CD4-positive, alpha-beta memory T cell (primary cell): ENCODE measurements around the gene DCST1. TPM values are rescaled to one million over a fixed set of nuclear protein-coding genes. Genes with fewer than 3 reads are reported as not detected.

Experiments used
- CTCF ChIA-PET: fragments of 350-600 bp; sonication (Branson Sonifier 250); formaldehyde crosslinking; loops from one replicate; lab custom pipeline; 2021; ENCODE audit warnings: inconsistent platforms; ENCODE audit not compliant: partially characterized antibody; lab: Charles Lee
- POLR2A ChIA-PET: fragments of 350-600 bp; sonication (Branson Sonifier 250); formaldehyde crosslinking; loops from one replicate; lab custom pipeline; 2021; ENCODE audit not compliant: partially characterized antibody; lab: Charles Lee
- DNase-seq, 5 donors: peaks; one replicate each; pipeline versions ENCODE4 v3.0.0 to v3.0.0-alpha.2; 2020 to 2022; ENCODE audit warnings: mixed read lengths in 1 of 5
- H3K27ac ChIP-seq: one replicate; pipeline ENCODE4 v1.7.0; 2013; ENCODE audit warnings: low read depth, low read length
- H3K27me3 ChIP-seq: 2 replicates; pipeline ENCODE4 v1.7.0; 2013; ENCODE audit warnings: mild to moderate bottlenecking, low read length, moderate library complexity; ENCODE audit not compliant: insufficient read depth
- H3K36me3 ChIP-seq: 2 replicates; pipeline ENCODE4 v1.7.0; 2013; ENCODE audit warnings: mild to moderate bottlenecking, low read length, moderate library complexity; ENCODE audit not compliant: insufficient read depth
- H3K4me1 ChIP-seq: 2 replicates; pipeline ENCODE4 v1.7.0; 2013; ENCODE audit warnings: mild to moderate bottlenecking, low read length, moderate library complexity; ENCODE audit not compliant: insufficient read depth
- H3K4me3 ChIP-seq, 2 donors: one replicate each; pipeline ENCODE4 v1.7.0; 2013; ENCODE audit warnings: low read length in 2 of 2, mild to moderate bottlenecking in 1 of 2
- H3K9me3 ChIP-seq, 2 donors: one replicate each; pipeline ENCODE4 v1.7.0; 2013; ENCODE audit warnings: low read length in 2 of 2, control low read depth in 1 of 2; ENCODE audit not compliant: control insufficient read depth in 1 of 2
- H3K27ac Mint-ChIP-seq, 7 donors: one replicate each; pipeline ENCODE4 v1.8.0; 2020 to 2021; ENCODE audit warnings: mixed read lengths in 7 of 7, mild to moderate bottlenecking in 6 of 7, inconsistent platforms in 3 of 7, moderate library complexity in 3 of 7
- H3K27me3 Mint-ChIP-seq, 2 donors: one replicate each; pipeline ENCODE4 v1.8.0; 2020 to 2021; ENCODE audit warnings: mixed read lengths in 2 of 2
- H3K36me3 Mint-ChIP-seq, 2 donors: one replicate each; pipeline ENCODE4 v1.8.0; 2020 to 2021; ENCODE audit warnings: mixed read lengths in 2 of 2, inconsistent platforms in 1 of 2, mild to moderate bottlenecking in 1 of 2
- H3K4me1 Mint-ChIP-seq, 4 donors: one replicate each; pipeline ENCODE4 v1.8.0; 2020 to 2021; ENCODE audit warnings: mixed read lengths in 4 of 4, mild to moderate bottlenecking in 1 of 4
- H3K4me3 Mint-ChIP-seq, 8 donors: one replicate each; pipeline ENCODE4 v1.8.0; 2020 to 2021; ENCODE audit warnings: mixed read lengths in 8 of 8, mild to moderate bottlenecking in 7 of 8, moderate library complexity in 6 of 8, inconsistent platforms in 3 of 8
- H3K9me3 Mint-ChIP-seq, 8 donors: one replicate each; pipeline ENCODE4 v1.8.0; 2020 to 2021; ENCODE audit warnings: mixed read lengths in 8 of 8, mild to moderate bottlenecking in 5 of 8, inconsistent platforms in 3 of 8, moderate library complexity in 1 of 8
- intact Hi-C: fragments of 100-400 bp; cut with micrococcal nuclease; formaldehyde crosslinking; loops from one replicate; pipeline ENCODE4 v1.15.1; 2023
- polyA plus RNA-seq, 2 donors: library from polyadenylated mRNA; unstranded; fragments of 300-500 nt; fragmentation: Illumina TruSeq; gene quantifications; one replicate each; pipeline ENCODE4 v1.2.3, GENCODE V29; 2021
- total RNA-seq, 2 experiments: library from RNA; stranded (reverse); gene quantifications; one replicate each; pipeline ENCODE4 v1.2.3, GENCODE V29; 2021

DCST1 gene
- total and polyA plus RNA-seq, 4 experiments from 2014 or later: 0.14 TPM; not detected in 3

DNA sequence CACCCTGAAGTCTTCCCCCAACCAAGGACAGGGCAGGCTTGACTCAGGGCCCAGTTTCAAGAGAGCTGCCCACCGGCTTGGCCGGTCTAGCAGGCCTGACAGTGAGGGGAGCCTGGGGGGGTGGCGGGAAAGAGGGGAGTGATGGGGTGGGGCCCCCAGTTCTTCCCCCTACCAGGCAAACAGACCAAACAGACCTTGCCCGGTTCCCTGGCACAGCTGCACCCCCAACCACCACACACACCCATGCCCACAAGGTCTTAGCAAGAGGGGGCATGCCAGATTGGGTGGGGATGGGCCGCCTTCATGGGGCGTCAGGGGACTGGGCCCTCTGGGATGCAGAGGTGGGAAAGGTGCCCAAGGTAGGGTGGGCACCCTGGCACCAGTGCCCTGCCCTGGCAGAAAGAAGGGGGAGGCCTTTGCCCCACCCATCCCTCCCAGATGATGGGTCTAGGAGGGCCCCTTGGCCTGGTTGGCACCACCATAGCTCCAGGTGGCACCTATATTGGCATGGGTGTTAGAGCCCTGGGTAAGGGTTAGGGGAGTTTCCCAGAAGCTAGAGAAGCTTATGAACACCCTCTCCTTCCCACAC, 22.1 kb upstream of the DCST1 start:
- H3K4me3 ChIP-seq: peak overlapping the region; percentile 76 to 85
- Mint-ChIP-seq H3K27me3 (no peaks in the 10 kb centered on the region), H3K4me1 (peaks cover 42 to 93% (median 62%) of the 10 kb centered on the region in 4 donors), H3K36me3 (peaks cover 9 to 42% of the 10 kb centered on the region in 2 donors), H3K4me3 (peak overlapping the region; percentile 90 to 98 (median 96)), H3K27ac (peak overlapping the region; percentile 62 to 96 (median 90)), H3K9me3 (peaks cover 0 to 3% (median 0%) of the 10 kb centered on the region in 8 donors)
- DNase-seq: peak in 1 of 5 donors; percentile 40
- H3K27me3 ChIP-seq: no peaks in the 10 kb centered on the region
- H3K9me3 ChIP-seq: no peaks in the 10 kb centered on the region
- POLR2A ChIA-PET: interaction anchor here (0.6 to 38.9 kb wide), 9 partner anchors 10 to 557 kb away, joined by 3 to 1543 read pairs (median 6); partner anchors contain the start of genes ADAM15, CKS1B, FLAD1 and LENEP
- peaks cover 91% of the 10 kb centered on the region for H3K4me1 ChIP-seq
- H3K27ac ChIP-seq: peak overlapping the region; percentile 86
- H3K36me3 ChIP-seq: peaks cover 4% of the 10 kb centered on the region
- intact Hi-C loops: no loop called here
- CTCF ChIA-PET: interaction anchor here (1.2 to 18.7 kb wide), 5 partner anchors 9 to 75 kb away, joined by 3 to 381 read pairs (median 3); partner anchors contain the start of genes LENEP, PBXIP1, PMVK and ZBTB7B

DNA sequence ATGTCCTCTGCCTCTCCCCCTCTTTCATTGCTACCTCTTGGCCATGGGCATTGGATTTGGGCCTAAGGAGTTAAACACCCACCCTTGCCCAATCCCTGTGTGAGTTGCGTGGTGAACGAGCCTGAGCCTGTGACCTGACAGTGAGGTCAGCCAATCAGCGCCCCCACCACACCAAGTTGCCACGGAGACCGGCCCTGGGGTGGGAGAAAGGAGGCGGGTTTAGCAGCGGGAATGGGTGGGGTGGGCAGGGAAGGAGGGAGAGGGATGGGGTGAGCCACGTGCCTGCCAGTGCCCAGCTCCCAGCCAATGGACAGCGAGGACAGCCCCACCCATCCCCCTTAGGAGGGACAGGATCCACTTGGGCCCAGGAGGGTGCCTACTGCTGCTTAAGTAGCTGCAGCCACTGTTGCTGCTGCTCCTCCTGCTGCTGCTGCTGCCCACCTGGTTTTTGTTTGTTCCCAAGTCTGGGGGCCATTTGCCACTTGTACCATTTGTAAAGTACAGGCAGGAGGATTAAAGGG, 21.5 kb upstream of the DCST1 start:
- CTCF ChIA-PET: interaction anchor here (0.7 to 18.7 kb wide), 8 partner anchors 9 to 452 kb away, joined by 3 to 381 read pairs (median 3); partner anchors contain the start of genes CKS1B, FLAD1, LENEP and PBXIP1
- Mint-ChIP-seq H3K4me1 (peaks cover 39 to 93% (median 62%) of the 10 kb centered on the region in 4 donors), H3K27me3 (no peaks in the 10 kb centered on the region), H3K27ac (peak overlapping the region; percentile 62 to 97 (median 94)), H3K36me3 (peaks cover 9 to 41% of the 10 kb centered on the region in 2 donors), H3K9me3 (peaks cover 0 to 3% (median 0%) of the 10 kb centered on the region in 8 donors), H3K4me3 (peak overlapping the region; percentile 72 to 98 (median 88))
- H3K36me3 ChIP-seq: peaks cover 8% of the 10 kb centered on the region
- no peaks in the 10 kb centered on the region for H3K27me3 ChIP-seq
- intact Hi-C loops: no loop called here
- peak in 2 of 5 donors; percentile 19 to 41 for DNase-seq
- H3K9me3 ChIP-seq: no peaks in the 10 kb centered on the region
- H3K27ac ChIP-seq: peak overlapping the region; percentile 86
- peaks cover 91% of the 10 kb centered on the region for H3K4me1 ChIP-seq
- H3K4me3 ChIP-seq: peak overlapping the region; percentile 4 to 20
- POLR2A ChIA-PET: interaction anchor here (1.0 to 38.9 kb wide), 10 partner anchors 10 to 76 kb away, joined by 3 to 1543 read pairs (median 6); partner anchors contain the start of genes ADAM15, CKS1B, FLAD1 and LENEP

DNA sequence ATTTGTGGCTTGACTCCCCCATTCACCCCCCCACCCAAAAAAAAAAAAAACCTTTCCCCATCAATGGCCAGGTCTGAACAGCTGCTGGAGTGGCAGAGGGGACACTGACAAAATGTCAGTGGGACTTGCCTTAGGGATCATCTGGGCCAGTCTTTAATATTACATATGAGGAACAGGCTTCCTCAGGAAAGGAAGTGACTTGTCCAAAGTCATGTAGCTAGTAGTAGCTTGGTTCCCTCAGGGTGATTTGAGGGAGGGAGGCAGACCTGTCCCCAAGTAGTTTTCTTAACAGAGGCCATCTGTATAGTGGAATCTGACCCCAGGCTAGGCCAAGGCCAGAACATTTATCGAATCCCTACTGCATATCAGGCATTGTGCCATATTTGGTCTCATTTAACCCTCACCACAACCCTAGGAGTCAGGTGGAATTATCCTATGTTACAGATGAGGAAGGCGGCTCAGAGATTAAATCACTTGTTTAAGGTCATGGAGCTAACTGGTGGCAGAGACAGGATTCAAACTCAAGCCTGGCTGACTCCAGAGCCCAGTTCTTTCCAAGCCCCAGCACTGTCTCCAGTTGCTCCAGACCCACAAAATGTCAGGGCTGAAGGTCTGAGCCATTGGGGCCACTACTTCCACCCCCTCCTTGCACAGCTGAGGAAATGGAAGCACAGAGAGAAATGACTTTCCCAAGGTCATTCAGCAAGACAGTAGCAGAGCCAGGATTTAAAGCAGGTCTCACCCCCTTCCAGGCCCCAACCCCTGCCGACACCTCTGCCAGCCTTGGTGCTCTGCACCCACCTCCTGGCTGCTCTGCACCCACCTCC, 20.6 kb upstream of the DCST1 start:
- H3K4me1 ChIP-seq: peaks cover 91% of the 10 kb centered on the region
- no peaks in the 10 kb centered on the region for H3K27me3 Mint-ChIP-seq
- peak overlapping the region; percentile 86 for H3K27ac ChIP-seq
- peaks cover 0 to 3% (median 0%) of the 10 kb centered on the region in 8 donors for H3K9me3 Mint-ChIP-seq
- intact Hi-C loops: no loop called here
- peak overlapping the region; percentile 62 to 97 (median 94) for H3K27ac Mint-ChIP-seq
- H3K9me3 ChIP-seq: no peaks in the 10 kb centered on the region
- peaks cover 8% of the 10 kb centered on the region for H3K36me3 ChIP-seq
- POLR2A ChIA-PET: interaction anchor here (0.5 to 38.9 kb wide), 13 partner anchors 10 to 844 kb away, joined by 3 to 1543 read pairs (median 5); partner anchors contain the start of genes ADAM15, CKS1B, FLAD1 and GON4L
- H3K4me3 Mint-ChIP-seq: peak overlapping the region; percentile 72 to 98 (median 88)
- H3K36me3 Mint-ChIP-seq: peaks cover 9 to 43% of the 10 kb centered on the region in 2 donors
- peaks cover 39 to 93% (median 65%) of the 10 kb centered on the region in 4 donors for H3K4me1 Mint-ChIP-seq
- CTCF ChIA-PET: interaction anchor here (0.7 to 18.7 kb wide), 10 partner anchors 8 to 453 kb away, joined by 3 to 381 read pairs (median 4); partner anchors contain the start of genes CKS1B, FLAD1, LENEP and PMVK
- H3K4me3 ChIP-seq: peak overlapping the region; percentile 4 to 23
- no peaks in the 10 kb centered on the region for H3K27me3 ChIP-seq
- DNase-seq: peak in 1 of 5 donors; percentile 5

DNA sequence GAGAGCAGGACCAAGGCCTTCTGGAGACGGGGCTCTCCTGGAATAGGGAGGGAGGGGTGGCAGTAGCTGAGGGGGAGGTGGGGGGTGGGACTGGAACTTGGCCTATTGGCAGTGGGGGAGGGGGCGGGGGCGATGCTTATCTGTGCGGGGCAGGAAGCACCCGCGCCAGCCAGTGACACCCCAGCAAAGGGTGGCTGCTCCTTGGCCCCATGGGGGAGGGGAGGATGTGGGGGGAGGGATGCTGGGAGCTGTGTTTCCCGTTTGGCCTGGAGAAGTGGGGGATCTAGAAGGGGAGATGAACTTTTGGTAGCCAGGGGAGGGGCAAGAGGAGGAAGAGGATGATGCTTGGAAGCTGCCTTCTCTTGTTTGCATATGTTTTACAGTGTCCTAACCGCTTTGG, 20.0 kb upstream of the DCST1 start:
- Mint-ChIP-seq H3K36me3 (peaks cover 9 to 43% of the 10 kb centered on the region in 2 donors), H3K4me3 (peak overlapping the region; percentile 72 to 98 (median 88)), H3K9me3 (peaks cover 0 to 3% (median 0%) of the 10 kb centered on the region in 8 donors), H3K4me1 (peaks cover 37 to 87% (median 62%) of the 10 kb centered on the region in 4 donors), H3K27ac (peak overlapping the region; percentile 90 to 97 (median 94)), H3K27me3 (no peaks in the 10 kb centered on the region)
- Histone ChIP-seq H3K27ac (peak overlapping the region; percentile 86), H3K4me3 (peak overlapping the region; percentile 4 to 23), H3K27me3 (no peaks in the 10 kb centered on the region), H3K36me3 (peaks cover 8% of the 10 kb centered on the region), H3K4me1 (peaks cover 91% of the 10 kb centered on the region), H3K9me3 (no peaks in the 10 kb centered on the region)
- intact Hi-C loops: no loop called here
- DNase-seq: peak in 4 of 5 donors; percentile 48 to 64 (median 48)
- POLR2A ChIA-PET: interaction anchor here (0.5 to 38.9 kb wide), 12 partner anchors 9 to 844 kb away, joined by 3 to 1543 read pairs (median 5); partner anchors contain the start of genes ADAM15, CKS1B, FLAD1 and GON4L
- CTCF ChIA-PET: interaction anchor here (0.7 to 18.7 kb wide), 5 partner anchors 14 to 77 kb away, joined by 4 to 381 read pairs (median 4); partner anchors contain the start of genes CKS1B, FLAD1, LENEP and PMVK

DNA sequence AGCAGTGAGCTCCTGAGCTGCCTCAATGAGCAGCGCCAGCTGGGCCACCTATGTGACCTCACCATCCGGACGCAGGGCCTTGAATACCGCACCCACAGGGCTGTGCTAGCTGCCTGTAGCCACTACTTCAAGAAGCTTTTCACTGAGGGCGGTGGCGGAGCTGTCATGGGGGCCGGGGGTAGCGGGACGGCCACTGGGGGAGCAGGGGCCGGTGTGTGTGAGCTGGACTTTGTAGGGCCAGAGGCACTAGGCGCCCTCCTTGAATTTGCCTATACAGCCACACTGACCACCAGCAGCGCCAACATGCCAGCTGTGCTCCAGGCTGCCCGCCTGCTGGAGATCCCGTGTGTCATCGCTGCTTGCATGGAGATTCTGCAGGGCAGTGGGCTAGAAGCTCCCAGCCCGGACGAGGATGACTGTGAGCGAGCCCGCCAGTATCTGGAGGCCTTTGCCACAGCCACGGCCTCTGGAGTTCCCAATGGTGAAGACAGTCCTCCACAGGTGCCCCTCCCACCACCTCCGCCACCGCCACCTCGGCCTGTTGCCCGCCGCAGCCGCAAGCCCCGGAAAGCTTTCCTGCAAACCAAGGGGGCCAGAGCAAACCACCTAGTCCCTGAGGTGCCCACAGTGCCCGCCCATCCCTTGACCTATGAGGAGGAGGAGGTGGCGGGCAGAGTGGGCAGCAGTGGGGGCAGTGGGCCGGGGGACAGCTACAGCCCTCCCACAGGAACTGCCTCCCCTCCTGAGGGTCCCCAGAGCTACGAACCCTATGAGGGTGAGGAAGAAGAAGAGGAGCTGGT, 18.7 kb upstream of the DCST1 start:
- peaks cover 43 to 87% (median 71%) of the 10 kb centered on the region in 4 donors for H3K4me1 Mint-ChIP-seq
- intact Hi-C loops: no loop called here
- peak overlapping the region; percentile 86 for H3K27ac ChIP-seq
- peaks cover 8% of the 10 kb centered on the region for H3K36me3 ChIP-seq
- H3K27me3 Mint-ChIP-seq: no peaks in the 10 kb centered on the region
- H3K9me3 ChIP-seq: no peaks in the 10 kb centered on the region
- no peaks in the 10 kb centered on the region for H3K27me3 ChIP-seq
- H3K4me3 ChIP-seq: no peak overlapping the region
- H3K4me3 Mint-ChIP-seq: peak overlapping the region in 3 of 8 donors; percentile 20 to 93 (median 54)
- H3K27ac Mint-ChIP-seq: peak overlapping the region; percentile 6 to 96 (median 94)
- ChIA-PET POLR2A (interaction anchor here (1.0 to 38.9 kb wide), 7 partner anchors 7 to 78 kb away, joined by 3 to 1543 read pairs (median 67); partner anchors contain the start of genes CKS1B, FLAD1, LENEP and PBXIP1), CTCF (interaction anchor here (1.2 to 18.7 kb wide), 6 partner anchors 16 to 77 kb away, joined by 4 to 381 read pairs (median 54); partner anchors contain the start of genes CKS1B, FLAD1, LENEP and PBXIP1)
- H3K9me3 Mint-ChIP-seq: peaks cover 0 to 3% (median 0%) of the 10 kb centered on the region in 8 donors
- H3K36me3 Mint-ChIP-seq: peaks cover 13 to 38% of the 10 kb centered on the region in 2 donors
- peak in 1 of 5 donors; percentile 6 for DNase-seq
- peaks cover 88% of the 10 kb centered on the region for H3K4me1 ChIP-seq
